ENCODE data around the gene XYLT1.
A peak's percentile ranks its signal among the peaks of the same experiment; 100 is the strongest.

Gene XYLT1

DNA sequence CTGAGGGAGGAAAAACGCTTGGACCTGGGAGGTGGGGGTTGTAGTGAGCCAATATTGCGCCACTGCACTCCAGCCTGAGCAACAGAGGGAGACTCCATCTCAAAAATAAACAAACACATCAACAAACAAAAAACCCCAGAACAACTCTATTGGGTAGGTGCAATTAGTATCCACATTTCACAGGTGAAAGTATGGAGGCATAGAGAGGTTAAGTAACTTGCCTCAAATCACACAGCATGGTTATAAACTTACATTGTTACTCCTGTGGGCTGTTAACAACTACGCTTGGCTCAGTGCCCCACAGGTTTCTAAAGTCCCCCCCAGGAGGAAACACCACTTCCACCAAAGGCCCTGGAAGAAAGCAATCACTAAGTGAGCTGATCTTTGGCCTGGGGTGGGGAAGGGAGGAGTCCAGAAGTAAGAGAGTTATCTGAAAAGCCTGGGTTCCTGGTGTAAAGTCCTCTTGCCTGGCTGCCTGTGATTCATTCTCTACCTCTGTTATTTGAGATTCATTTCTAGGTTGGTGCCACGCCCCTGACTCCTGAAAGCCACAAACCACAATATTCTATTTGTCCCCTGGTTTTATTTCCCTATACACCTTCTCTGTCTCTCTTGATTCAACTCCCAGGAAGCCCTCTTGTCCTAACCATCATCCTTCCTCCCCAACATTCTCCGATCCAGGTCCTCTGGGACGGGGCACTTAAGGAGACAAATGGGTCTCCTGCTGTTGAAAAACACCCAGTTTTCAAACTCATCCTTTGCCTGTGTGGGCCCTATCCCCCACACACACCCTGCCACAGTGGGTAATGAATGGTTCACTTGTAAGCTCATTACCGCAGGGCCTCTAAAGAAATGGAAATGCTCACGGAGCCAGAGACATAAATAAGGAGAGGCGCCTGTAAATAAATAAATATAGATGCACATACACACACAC is 195.4 kb downstream of the XYLT1 start:
- no peak for DNase-seq

DNA sequence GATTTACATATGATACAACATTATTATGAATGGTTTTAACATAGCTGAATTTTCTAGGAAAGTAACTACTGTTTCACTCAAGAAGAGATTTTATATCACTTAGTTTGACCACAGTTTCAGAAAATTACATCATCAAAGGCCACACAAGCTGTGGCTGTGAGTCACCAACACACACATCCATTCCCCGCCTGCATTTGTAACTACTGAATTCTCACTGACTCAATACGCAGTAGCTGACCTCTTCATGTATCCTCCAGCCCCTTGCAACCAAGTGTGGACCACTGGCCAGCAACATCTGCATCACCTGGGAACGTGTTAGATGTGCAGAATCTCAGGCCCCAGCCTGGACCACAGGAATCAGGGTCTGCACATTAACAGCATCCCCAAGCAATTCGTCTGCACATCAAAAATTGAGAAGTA is 197.6 kb downstream of the XYLT1 start:
- DNase-seq = no peak

DNA sequence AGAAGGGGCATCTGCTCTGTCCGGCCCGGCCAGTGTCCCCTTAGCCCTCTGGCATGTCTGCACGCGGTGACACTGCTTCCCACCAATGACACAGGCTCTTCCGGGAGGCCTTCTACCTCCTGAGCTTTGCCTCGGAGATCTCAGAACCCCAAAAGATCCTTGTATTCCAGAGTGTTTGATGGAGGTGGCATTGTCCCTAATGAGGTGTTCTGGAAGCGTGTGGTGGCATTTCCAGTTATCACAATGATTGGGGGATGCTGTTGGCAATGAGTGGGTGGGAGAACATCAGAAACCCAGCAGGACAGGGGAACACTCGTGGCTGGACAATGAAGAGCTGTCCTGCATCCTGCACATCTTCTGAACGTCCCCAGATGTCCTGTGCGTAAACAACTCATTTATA is 198.0 kb downstream of the XYLT1 start:
- DNase-seq = no peak

DNA sequence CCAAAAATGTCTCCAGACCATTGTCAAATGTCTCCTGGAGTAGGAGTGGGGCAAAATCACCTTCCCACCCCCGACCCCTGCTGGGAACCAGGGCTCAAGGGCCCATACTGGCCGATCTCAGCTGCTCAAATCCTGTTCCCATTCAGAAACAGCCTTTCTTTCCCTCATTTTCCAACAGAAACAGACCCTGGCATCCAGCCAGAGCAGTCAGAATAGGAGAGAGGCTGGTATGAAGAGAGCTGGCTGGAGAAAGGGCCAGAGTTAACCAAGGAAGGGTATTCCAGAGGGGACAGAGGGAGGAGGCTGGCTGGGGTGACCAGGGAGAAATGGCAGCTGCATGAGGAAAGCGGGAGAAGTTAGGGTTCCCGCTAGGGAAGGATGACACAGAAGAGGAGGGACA is 199.1 kb downstream of the XYLT1 start:
- DNase-seq = peak; percentile 59

DNA sequence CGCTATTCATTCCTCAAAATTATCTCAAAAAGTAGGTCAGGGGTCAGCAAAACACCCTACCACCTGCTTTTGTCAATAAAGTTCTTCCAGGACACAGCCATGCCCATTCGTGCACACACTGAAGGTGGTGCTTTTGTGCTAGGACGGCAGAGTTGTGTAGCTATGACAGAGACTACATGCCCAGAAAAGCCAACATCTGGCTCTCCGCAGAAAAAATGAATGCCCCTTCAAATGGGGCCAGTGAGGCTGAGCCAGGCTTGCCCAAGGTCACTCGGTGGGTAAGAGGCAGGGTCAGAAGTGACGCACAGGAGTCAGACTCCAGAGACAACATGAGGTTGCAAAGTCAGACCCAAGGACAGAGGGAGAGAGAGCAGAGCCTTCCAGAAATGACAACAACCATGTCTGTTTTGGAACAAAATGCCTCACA is 200.1 kb downstream of the XYLT1 start:
- DNase-seq = no peak

DNA sequence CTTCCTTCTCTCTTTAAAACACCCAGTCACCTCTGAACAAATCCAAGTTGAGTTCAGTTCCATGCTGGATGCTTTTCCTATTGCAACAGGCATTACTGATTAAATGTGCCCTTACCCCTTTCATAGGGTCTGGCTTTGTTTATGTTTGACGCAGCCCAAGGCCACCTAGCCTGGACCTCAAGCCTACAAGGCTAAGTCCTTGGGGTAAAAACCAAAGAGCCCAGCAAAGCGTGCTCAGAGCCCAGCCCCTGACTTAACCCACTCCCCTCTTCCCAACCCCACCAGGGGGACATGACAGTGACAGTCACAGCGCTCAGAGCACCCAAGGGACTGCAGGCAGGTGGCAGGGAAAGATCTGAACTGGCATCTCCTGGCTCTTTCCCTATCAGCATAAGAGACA is 200.6 kb downstream of the XYLT1 start:
- no peak for DNase-seq

DNA sequence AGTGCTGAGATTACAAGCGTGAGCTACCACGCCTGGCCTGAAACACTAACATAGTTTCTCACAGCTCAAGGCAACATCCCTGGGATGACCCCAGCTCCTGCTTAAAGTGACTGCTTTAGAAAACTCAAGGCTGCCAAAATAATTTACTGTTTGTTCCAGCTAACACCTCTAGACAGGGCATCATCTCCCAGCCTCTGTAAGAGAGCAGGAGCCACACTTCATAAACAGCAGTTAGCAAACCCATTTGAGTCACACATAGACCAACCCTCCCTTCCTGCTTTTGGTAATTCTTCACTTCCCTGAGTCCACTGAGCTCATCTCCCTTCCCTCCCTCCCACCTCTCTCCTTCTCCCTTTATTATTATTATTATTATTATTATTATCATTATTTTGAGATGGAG is 201.3 kb downstream of the XYLT1 start:
- no peak for DNase-seq

DNA sequence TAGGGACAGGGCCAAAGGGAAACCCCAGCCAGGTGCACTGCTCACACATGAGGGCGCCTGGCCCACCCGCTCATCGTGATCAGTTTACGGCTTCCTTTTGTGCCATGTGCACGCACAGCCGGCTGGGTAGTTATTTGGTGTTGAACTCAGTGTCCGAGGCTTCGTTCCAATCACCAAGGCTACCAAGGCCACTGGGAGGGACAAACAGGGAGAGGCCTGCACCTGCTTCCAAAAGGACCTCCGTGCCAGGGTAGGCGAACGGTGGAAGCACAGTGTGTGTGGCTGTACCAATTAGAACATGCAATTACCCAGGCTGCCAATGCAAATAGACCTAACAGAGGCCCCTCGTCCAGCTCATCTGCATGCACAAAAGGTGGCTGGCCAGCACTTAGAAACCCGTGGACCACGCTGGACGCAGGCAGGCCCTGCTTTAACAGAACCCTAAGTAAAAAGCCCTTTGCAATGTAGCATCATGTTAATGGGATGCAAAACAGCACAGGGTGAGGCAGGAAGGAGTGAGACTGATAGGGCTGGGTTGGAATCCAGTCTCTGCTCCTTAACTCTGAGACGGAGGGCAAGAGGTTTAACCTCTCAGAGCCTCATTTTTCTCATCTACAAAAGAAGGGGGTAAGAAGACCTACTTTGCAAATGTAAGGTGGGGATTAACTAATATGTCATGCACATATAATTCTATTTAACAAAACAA is 204.0 kb downstream of the XYLT1 start:
- peak; percentile 96 for DNase-seq

DNA sequence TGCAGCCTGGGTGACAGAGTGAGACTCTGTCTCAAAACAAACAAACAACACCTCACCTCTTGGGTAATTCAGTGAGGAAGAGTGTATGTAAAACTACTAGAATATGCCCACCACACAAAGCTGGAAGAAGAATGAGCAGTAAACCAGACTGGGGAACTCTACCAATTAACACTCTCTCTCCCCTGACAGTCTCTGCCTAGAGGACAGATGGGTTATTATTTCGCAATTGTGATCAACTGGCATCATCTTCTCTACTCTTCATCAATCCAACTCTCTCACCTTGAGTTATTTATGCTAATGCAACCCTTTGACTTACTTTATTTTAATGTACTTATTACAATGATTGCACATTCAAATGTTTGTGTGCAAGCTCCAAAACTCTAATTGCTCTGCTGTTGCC is 205.6 kb downstream of the XYLT1 start:
- DNase-seq = no peak

DNA sequence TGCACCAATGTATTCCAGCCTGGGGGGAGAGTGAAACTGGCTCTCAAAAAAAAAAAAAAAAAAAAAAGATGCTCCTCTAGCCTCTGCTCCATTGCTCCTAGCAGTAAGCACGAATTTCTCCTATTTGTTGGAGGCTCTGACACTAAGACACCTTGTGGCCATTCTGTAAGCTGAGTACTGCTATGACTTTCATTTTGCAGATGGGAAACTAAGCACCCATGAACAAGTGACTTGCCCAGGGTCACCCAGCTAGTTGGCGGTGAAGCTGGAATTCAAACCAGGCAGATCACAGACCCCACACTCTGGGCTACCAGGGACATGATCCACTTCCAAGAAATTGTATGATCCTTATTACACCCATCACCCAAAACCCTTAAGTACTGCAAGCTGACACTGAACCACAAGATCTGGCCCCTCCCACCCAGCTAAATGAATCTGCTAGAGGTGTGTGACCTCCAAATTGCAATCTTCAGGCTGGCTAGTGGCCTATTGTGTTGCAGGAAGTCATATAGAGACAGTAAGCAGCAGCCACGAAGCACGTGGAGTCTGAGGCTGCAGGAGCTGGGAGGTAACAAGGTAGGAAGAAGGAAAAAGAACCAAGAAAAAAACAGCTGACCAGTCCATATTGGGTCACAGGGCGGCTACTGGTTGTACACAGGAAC is 209.4 kb downstream of the XYLT1 start:
- DNase-seq = no peak

DNA sequence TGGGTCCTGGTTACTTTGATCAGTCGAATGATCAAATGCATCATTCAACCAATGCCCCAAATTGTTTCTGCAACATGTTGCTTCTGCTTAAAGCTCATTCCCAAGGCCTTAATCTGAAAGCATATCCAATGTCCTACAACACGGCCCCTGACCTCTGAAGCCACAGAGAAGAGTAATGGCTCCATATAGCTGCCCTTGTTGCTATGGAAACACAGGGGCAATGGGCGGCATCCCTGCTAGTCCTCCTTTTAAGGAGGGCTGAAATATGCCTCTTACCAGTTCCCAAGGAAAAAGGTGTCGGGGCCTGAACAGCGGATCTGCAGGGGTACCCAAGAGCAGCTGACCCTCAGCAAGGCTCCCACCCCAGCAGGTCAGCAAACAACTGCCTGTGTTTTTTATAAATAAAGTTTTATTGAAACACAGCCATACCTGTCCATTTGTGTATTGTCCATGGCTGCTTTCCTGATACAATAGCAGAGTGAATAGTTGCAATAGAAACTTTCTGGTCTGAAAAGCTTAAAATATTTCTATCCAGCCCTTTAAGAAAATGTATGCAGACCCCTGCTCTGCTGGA is 210.4 kb downstream of the XYLT1 start:
- no peak for DNase-seq

DNA sequence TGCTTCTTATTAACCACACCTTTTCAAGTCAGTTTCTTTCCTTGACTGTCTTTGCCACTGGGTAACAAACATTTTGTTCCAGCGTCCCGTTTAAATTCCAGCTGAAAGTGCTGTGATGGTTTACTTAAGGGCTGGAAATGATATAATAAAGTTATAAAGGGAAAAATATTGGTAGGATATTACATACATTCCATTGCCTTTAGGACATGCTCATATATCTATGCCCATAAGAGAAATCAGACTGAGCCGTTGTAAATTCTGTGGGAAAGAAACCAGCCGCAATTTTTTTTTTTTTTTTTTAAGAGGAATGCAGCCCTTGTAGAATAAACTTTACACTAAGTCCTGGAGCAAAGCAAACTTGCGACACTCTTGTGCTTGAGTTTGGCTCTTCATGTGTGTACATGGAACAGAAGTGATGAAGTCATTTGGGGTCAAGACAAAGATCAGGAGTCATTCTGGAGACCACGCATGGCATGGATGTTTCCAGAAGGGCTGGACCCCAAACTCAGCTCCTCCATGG is 210.9 kb downstream of the XYLT1 start:
- no peak for DNase-seq

DNA sequence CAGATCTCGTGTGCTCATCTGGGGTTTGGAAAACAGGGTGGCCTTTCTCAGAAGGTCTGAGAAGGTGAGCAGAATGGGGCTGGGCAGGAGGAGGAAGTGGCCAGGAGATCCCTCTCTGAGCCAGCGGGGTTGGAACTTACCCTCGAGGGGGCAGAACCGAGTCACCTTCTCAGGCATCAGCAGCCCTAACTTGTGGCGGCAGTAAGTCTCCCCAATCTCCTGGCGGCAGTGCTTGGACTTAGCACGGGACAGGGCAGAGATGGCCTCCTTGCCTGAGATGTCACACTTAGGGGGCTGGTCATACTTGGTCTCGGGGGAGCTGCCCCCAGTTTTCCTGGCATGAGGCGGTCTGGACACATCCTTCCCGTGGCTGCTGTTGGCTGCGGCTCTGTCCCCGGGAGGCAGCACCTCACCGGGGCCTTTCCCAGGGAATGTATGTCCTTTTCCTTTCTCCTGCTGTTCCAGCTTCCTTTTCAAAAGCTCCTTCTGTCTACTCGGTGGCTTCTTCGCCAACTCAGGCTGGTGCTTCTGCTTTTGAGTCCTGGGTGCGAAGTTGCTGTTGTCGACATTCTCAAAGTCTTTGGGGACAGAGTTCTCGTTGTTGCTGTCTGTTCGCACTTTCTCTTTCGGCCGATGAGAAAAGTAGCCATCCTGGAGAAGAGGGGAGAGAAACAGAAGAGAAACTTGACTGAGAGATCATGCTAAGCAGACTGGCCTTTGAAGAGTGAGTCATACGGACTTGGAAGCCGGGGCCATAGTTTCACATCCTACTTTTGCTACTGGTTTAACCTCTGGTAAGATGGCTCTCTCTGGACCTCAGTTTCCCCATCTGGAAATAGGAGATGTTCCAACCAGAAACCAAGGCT is 211.7 kb downstream of the XYLT1 start:
- DNase-seq = no peak

DNA sequence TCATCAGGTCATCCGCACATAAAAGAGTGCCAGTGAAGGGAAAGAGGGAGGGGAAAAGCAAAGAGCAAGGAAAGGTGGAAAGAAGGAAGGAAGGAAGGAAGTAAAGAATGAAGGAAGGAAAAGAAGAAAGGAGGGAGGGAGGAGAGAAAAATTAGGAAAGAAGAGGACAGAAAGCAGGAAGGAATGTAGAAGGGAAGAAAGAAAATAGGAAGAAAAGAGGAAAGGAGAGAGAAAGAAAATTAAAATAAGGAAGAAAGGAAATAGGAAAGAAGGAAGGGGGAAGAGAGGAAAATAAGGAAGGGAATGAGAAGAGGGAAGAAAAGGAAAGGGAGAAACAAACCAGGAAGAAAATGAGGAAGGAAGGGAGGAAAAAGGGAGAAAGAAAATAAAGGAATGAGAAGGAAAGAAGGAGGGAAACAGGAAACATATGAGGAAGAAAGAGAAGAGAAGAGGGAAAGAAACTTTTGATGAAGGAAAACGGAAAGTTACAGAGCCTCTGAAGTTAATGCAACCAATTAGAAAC is 212.6 kb downstream of the XYLT1 start:
- DNase-seq = no peak

DNA sequence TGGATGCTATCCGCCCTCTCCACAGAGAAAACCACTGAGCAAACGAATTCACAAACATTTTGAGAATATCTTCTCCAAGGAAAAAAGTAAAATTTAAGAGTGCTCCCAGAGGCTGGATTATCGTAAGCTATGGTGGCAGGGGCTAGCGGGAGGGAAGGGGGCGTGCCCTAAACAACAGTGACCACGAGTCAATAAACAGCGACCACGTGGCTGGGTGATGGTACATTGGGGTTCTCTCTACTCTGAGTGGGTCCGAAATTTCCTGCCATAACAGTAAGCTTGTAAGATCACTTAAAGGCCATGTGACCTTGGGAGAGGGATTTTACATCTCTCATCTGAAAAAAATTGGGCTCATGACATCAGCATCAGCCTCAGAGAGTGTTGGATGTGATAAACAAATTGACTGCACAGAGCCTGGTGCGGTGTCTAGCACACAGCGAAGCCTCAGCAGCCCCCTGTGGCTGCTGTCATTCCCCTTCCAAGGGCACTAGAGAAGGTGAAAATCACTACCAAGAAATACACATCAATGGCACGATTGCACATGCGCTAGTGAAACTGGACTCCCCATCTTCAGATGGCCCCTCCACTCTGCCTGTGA is 213.2 kb downstream of the XYLT1 start:
- DNase-seq = no peak

DNA sequence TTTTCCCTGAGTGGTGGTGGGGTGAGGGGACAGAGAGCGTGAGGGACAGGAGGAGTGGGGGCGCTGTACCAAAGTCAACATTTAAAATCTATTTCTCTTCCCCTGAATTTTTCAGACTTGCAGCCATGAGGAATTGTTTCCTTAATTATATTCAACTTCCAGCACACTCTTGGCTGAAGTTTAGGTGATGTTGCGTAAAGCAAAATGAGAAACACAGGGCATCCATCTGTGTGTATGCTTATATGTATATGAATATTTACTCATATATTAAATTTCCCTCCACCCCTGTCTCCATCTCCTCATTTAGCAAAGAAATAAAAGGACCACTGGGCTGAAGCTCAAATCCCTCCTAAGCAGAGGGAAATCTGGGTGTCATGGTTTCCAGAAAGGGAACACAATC is 218.1 kb downstream of the XYLT1 start:
- DNase-seq = no peak

DNA sequence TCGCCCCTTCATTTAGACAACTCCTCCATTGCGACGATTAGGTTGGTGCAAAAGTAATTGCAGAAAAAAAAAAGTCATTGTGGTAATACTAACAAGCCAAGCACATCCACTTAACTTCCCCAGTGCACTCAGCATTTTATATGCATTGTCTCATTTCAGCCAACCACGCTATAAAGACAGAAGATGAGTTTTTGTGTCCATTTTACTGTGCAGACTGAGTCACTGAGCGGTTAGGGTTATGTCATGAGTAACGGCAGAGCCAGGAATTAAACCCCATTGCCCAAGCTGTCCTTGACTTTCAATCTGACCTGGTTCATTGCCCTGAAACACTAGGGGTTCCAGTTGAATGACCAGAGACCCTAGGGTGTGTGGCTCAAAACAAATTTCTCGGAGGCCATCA is 218.7 kb downstream of the XYLT1 start:
- no peak for DNase-seq

DNA sequence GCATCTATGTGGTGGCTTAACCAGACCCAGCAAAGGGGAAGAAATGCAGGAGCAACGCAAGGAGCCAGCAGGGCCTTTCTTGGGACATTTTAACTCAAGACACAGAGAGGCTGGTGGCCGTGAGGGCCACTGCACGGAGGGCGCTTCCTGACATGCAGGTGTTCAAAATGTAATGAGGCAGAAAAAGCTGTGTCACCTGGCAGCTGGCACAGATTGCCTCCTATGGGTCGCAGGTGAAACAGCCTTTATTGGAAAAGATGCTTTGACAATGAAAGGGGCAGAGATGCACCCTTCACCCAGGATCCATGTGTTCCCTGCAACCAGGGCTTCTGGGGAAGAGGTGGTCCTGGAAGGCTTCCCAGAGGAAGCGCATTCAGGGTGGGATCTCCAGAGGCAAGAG is 219.3 kb downstream of the XYLT1 start:
- DNase-seq = no peak

DNA sequence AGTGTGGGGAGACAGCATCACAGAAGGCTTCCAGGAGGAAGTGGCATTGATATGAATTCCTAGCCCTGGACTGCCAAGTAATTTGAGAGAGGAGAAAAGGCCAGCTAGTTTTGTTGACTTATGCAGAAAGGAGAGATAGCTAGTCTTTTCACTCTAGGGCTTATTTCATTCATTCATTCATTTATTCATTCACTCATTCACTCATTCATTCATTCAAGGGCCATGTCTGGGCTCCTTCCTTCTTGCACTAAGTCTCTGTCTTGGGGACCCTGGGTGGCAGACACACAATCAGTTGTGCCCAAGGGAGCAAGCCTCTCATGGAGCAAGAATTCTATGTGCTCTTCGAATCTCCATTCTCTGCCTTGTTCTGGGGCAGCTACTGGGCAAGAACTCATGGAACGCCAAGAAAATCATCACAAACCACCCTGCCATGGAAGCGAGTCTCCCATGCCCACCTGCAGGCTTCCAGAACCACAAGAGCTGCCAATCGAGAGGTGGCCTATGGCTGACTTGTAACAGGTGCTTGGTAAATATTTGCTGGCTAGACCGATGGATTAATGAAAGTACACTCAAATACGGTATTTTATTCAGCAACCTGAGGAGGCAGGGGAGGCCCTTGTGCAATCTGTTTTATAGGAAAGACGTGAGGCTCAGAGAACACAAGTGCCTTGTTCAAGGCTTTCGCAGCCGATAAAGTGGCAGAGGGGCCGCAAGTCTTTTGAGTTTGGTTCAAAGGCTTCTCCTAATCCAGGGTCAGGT is 223.6 kb downstream of the XYLT1 start:
- DNase-seq = no peak

DNA sequence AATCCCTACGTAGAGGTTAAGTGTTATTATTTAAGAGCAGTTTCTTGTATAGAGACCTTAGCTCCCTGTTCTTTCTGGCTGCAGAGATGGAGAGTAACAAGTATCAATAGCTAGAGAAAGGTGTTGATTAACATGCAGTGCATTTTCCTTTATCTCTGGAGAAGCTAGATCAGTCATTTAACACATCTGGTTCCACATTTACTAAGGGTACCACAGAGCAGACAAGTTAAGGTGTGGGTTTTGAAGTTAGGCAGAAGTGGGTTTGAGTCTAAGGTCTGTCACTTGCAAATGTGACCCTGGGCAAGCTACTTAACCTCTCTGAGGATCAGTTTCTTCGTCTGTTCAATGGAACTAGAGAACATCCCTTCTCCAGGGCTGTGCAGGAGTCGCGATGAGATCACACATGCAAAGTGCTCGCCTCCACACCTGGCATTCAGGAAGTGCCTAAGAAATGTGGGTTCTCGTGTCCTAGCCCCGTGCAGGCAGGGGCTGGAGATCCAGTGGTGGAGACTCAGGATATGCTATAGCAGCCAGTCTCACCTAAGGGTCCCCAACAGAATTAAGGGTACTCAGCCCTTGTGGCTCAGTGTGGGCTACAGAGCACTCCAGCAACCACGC is 224.4 kb downstream of the XYLT1 start:
- DNase-seq = no peak
